PFSK-1 (cell line): Measurements from ENCODE around the gene YY2.

Source experiments
- FOXP2 ChIP-seq: optimal IDR thresholded peaks from 2 replicates; pipeline ENCODE3; 2011; ENCODE audit warnings: borderline replicate concordance, control low read depth, inconsistent platforms; ENCODE audit not compliant: insufficient read depth; ENCODE audit errors: extremely low read length, extremely low read depth
- POLR2AphosphoS5 ChIP-seq: IDR thresholded peaks from 2 replicates; pipeline ENCODE4 v1.6.1; 2012; ENCODE audit warnings: low read depth, mild to moderate bottlenecking, control low read depth, low read length, moderate library complexity
- REST ChIP-seq, 2 experiments: IDR thresholded peaks; 2 replicates each; pipeline versions ENCODE4 v1.6.1 to v1.8.0; 2011 to 2012; ENCODE audit warnings: low read depth in 2 of 2, low read length in 2 of 2, control low read depth in 1 of 2, inconsistent platforms in 1 of 2, mild to moderate bottlenecking in 1 of 2, moderate library complexity in 1 of 2; ENCODE audit not compliant: insufficient read depth in 1 of 2
- SIN3A ChIP-seq: IDR thresholded peaks from 2 replicates; pipeline ENCODE4 v1.6.1; 2012; ENCODE audit warnings: mild to moderate bottlenecking, low read length, moderate library complexity, borderline replicate concordance; ENCODE audit not compliant: insufficient read depth
- TAF1 ChIP-seq: IDR thresholded peaks from 2 replicates; pipeline ENCODE4 v1.6.1; 2012; ENCODE audit warnings: low read length, control low read depth, borderline replicate concordance; ENCODE audit not compliant: insufficient read depth

The YY2 gene

GRCh38 chrX:21847342-21847741 lies 8.4 kb upstream of the YY2 start:
- TF ChIP-seq REST (IDR thresholded peaks at IDR 0.05; ENCODE audit: insufficient read depth in 1 of 2, low read depth in 2 of 2, low read length in 2 of 2) (no peak), TAF1 (no peak), FOXP2 (no peak), POLR2AphosphoS5 (no peak), SIN3A (no peak)

GRCh38 chrX:21853578-21853977 lies 2.2 kb upstream of the YY2 start:
- no peak for TF ChIP-seq FOXP2
- no peak for TF ChIP-seq TAF1
- no peak for TF ChIP-seq POLR2AphosphoS5
- no peak for TF ChIP-seq REST (IDR thresholded peaks at IDR 0.05; ENCODE audit: insufficient read depth in 1 of 2, low read depth in 2 of 2, low read length in 2 of 2)
- no peak for TF ChIP-seq SIN3A

- TF ChIP-seq SIN3A (no peak), REST (IDR thresholded peaks at IDR 0.05; ENCODE audit: insufficient read depth in 1 of 2, low read depth in 2 of 2, low read length in 2 of 2) (no peak), POLR2AphosphoS5 (no peak), FOXP2 (no peak), TAF1 (no peak)
These were observed 717 bp downstream of the YY2 start for GRCh38 chrX:21856504-21856903.

GRCh38 chrX:21863241-21863640 lies 7.5 kb downstream of the YY2 start:
- no peak for TF ChIP-seq TAF1

GRCh38 chrX:21865436-21865835 lies 9.6 kb downstream of the YY2 start:
- TF ChIP-seq SIN3A (no peak), POLR2AphosphoS5 (no peak), FOXP2 (no peak), REST (IDR thresholded peaks at IDR 0.05; ENCODE audit: insufficient read depth in 1 of 2, low read depth in 2 of 2, low read length in 2 of 2) (no peak), TAF1 (no peak)
